ENCODE data around the gene TENM3.

TENM3 gene

DNA sequence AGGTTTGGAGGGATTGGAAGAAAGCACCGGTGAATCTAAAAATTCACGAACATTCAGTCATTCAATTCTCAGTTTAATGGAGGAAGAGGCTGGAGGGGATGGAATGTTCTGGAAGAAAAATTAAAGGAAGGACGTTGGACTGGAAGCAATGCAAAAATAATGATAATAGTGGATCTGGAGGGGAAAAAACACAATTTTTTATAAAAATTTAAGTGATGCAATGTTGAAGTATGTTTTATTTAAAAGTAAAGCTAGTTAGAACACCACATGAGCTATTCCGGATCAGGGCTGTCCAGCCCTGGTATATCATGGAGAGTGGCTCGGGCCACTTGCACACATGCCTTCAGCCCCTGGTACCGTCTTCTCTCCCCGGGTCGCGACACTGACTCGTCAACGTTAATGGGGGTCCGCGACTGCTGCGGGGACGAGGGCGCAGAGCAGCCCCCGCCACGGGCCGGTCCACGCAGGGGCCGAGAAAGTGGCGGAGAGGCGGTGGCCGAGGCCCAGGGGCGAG lies 204.6 kb downstream of the TENM3 start:
- DNase-seq (ENCODE audit: low read depth): no peak
- peak overlapping the region; percentile 85 for H3K4me3 ChIP-seq (ENCODE audit: control insufficient read depth, low read depth, low read length)
- TF ChIP-seq, protein P1, sequence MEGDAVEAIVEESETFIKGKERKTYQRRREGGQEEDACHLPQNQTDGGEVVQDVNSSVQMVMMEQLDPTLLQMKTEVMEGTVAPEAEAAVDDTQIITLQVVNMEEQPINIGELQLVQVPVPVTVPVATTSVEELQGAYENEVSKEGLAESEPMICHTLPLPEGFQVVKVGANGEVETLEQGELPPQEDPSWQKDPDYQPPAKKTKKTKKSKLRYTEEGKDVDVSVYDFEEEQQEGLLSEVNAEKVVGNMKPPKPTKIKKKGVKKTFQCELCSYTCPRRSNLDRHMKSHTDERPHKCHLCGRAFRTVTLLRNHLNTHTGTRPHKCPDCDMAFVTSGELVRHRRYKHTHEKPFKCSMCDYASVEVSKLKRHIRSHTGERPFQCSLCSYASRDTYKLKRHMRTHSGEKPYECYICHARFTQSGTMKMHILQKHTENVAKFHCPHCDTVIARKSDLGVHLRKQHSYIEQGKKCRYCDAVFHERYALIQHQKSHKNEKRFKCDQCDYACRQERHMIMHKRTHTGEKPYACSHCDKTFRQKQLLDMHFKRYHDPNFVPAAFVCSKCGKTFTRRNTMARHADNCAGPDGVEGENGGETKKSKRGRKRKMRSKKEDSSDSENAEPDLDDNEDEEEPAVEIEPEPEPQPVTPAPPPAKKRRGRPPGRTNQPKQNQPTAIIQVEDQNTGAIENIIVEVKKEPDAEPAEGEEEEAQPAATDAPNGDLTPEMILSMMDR (IDR thresholded peaks at IDR 0.05; ENCODE audit: control insufficient read depth, insufficient read depth, low read depth, low read length, missing control alignments): no peak

DNA sequence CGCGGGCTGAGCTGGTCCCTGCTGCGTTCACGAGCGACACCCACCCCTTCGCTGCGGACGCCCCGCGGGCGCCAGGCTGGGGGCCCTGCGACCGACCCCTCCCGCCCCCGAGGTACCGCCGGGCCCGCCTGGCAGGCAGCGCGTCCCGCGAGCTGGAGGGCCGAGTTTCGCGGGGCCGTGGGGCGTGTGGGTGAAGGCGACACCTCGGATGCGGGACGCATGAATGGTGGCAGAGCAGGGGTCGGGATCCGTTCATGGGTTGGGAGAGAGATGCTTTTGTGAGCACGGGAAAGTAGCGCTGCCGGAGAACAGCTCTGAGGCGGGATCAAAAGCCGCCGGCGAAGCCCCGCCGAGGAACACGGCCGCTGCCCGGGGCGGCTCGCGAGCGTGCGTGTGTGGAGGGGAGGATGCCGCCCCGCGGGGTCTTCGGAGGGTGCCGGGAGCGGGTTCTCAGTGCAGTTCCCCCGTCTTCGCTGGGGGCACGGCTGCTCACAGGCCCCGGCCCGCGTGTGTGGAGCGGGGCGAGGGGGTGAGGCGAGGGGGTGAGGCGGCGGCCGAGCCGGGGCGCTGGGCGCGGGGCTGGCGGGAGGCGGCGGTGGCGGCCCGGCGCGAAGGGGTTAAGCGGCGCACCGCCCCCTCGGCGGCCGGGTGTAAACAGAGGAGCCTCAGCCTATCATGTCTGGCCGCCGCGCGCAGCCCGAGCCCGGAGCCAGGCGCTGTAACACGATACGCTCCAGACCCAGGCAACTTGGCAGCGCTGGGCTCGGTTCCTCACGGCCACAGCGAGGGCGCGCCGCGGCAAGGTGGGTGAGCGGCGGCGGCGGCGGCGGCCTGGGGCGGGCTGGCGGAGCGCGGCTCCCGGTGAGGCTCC lies 205.3 kb downstream of the TENM3 start:
- TF ChIP-seq, protein P1 (IDR thresholded peaks at IDR 0.05; ENCODE audit: control insufficient read depth, insufficient read depth, low read depth, low read length, missing control alignments): no peak
- DNase-seq (ENCODE audit: low read depth): peak; percentile 74
- peak overlapping the region; percentile 85 for H3K4me3 ChIP-seq (ENCODE audit: control insufficient read depth, low read depth, low read length)

DNA sequence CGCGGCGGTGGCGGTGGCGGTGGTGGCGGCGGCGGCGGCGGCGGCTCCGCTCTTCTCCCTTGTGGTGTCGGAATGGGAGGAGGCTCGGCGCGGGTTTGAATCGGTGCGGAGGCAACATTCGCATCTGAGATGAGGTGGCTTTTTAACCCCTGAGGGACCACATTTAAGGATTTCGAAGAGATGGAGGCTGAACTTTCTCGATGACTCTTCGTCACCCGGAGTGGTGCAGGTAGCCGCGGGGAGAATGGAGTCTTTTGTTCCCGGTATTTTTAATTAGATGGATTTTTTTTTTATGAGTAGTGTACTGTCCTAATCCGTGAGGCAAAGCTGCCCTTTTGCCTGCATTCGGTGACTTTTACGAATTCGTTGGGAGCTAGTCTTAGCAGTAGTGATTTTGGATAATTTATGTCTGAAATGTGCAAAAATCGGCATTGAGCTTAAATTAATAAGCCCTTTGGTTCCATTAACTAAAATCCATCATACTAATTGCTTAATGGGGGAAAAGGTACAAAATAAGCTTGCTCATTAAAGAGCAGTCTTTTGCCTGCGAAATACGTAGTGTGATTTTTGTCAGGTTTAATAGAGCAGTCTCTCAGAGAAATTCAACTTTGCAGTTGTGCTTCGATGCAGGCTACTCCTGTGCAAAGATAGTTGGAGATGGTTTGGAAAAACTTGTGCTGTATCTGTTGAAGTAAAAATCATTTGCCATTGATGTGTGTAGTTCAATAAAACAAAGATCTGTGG lies 206.2 kb downstream of the TENM3 start:
- TF ChIP-seq, protein P1 (IDR thresholded peaks at IDR 0.05; ENCODE audit: control insufficient read depth, insufficient read depth, low read depth, low read length, missing control alignments): no peak
- H3K4me3 ChIP-seq (ENCODE audit: control insufficient read depth, low read depth, low read length): peak overlapping the region; percentile 85
- DNase-seq (ENCODE audit: low read depth): no peak

DNA sequence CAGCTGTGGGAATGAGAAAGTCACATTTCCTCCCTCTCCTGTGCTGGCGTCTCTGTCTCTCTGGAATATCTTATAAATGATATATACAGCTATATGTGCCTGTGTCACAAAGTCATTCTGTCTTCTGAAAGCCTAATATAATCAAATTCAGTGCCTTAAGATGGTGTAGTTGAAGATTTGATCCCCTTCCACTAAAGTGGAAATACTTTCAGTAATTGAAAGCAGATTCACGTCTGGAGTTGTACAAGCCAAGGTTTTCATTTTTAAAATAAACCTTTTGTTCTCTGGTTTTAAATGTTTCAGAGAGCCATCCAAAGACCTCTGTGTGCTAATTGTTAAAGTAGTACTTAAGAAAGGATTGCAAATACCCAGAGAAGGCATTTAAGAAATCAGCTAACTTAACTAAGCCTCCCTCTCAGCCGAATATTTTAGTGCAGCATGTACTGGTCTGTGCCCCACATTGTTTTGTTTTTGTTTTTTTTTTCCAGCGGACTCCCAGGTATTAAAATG lies 206.8 kb downstream of the TENM3 start:
- TF ChIP-seq, protein P1 (IDR thresholded peaks at IDR 0.05; ENCODE audit: control insufficient read depth, insufficient read depth, low read depth, low read length, missing control alignments): no peak
- no peak for DNase-seq (ENCODE audit: low read depth)
- H3K4me3 ChIP-seq (ENCODE audit: control insufficient read depth, low read depth, low read length): peak overlapping the region; percentile 85

DNA sequence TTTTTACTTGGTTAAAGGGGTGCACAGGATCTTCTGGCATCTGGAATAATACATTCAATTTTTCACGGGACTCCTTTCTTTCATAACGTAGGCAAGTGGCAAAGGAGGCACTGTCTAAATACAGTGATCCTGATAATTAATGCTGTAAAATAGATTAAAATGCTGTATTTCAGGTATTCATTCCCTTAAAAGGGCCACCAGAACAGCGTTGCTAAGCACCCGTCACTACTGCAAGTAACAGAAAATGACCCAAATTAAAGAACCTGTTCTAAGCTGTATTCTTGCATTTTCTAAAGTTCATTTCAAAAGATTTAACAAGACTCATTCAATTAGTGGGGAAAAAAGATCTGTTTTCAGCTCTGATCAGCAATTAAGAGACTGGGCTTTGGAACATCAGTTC lies 208.2 kb downstream of the TENM3 start:
- TF ChIP-seq, protein P1 (IDR thresholded peaks at IDR 0.05; ENCODE audit: control insufficient read depth, insufficient read depth, low read depth, low read length, missing control alignments): no peak
- no peak for DNase-seq (ENCODE audit: low read depth)
- H3K4me3 ChIP-seq (ENCODE audit: control insufficient read depth, low read depth, low read length): no peak overlapping the region

DNA sequence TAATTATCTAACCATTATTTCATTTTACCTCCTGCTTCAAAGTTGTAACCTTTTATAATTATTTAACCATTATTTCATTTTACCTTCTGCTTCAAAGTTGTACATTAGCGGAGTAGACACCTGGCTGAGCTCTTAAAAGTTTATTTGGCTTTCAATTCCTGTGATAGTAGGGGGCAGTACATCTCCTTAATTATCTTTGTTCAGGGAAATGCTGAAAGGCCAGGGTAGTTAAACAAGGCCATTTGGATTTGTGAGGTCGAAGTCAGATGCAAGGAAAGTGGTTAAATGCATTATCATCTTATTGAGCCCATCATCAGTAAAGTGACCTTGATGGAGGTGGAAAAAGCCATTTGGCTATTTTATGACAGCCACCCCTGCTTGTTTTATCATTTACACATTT lies 210.6 kb downstream of the TENM3 start:
- no peak overlapping the region for H3K4me3 ChIP-seq (ENCODE audit: control insufficient read depth, low read depth, low read length)
- TF ChIP-seq, protein P1 (IDR thresholded peaks at IDR 0.05; ENCODE audit: control insufficient read depth, insufficient read depth, low read depth, low read length, missing control alignments): no peak
- no peak for DNase-seq (ENCODE audit: low read depth)
